ENCODE results near the gene CDC25C.

GRCh38 chr5:138330813-138331448 lies 673 bp downstream of the CDC25C start:
- no peak for TF ChIP-seq SP1 (IDR thresholded peaks at IDR 0.05; ENCODE audit: low read depth)
- TF ChIP-seq CTCF (IDR thresholded peaks at IDR 0.05 in 2 of 3, conservative IDR thresholded peaks at IDR 0.05 in 1 of 3; ENCODE audit: borderline replicate concordance in 1 of 3, insufficient read depth in 1 of 3, low read depth in 2 of 3, low read length in 2 of 3) = no peak
- no peak for TF ChIP-seq ZNF274 (IDR thresholded peaks at IDR 0.05; ENCODE audit: low read depth, low read length)
